HG03432 (cell line): ENCODE data around the gene PORCN.
"Not testable (repeated sequence)": the region's sequence is repeated elsewhere in the genome, so short reads cannot be mapped to it uniquely, and the experiment has no call there.

Experiments used
- ATAC-seq: cut with Tn5 transposase; IDR thresholded peaks from one replicate; pipeline ENCODE4 v1.9.1; 2021; ENCODE audit warnings: mild to moderate bottlenecking, moderate library complexity; ENCODE audit not compliant: unreplicated experiment

Gene PORCN

DNA sequence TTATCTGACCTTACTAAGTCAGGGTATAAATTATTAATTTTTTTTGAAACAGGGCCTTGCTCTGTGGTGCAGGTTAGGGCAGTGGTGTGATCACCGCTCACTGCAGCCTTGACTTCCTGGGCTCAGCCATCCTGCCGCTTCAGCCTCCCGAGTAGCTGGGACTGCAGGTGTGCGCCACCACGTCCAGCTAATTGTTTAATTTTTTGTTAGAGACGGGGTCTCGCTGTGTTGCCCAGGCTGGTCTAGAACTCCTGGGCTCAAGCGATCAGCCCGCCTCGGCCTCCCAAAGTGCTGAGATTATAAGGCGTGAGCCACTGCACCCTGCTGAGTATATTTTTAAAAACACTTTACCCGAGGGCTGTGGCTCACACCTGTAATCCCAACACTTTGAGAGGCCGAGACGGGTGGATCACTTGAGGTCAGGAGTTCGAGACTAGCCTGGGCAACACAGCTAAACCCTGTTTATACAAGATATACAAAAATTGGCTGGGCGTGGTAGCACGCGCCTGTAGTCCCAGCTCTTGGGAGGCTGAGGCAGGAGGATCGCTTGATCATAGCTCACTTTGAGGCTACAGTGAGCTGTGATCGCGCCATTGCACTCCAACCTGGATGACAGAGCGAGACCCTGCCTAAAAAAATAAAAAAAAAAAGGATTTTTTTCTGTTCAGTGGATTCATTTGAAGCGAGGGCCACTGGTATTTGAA, 30.0 kb downstream of the PORCN start:
- ATAC-seq: no peak

DNA sequence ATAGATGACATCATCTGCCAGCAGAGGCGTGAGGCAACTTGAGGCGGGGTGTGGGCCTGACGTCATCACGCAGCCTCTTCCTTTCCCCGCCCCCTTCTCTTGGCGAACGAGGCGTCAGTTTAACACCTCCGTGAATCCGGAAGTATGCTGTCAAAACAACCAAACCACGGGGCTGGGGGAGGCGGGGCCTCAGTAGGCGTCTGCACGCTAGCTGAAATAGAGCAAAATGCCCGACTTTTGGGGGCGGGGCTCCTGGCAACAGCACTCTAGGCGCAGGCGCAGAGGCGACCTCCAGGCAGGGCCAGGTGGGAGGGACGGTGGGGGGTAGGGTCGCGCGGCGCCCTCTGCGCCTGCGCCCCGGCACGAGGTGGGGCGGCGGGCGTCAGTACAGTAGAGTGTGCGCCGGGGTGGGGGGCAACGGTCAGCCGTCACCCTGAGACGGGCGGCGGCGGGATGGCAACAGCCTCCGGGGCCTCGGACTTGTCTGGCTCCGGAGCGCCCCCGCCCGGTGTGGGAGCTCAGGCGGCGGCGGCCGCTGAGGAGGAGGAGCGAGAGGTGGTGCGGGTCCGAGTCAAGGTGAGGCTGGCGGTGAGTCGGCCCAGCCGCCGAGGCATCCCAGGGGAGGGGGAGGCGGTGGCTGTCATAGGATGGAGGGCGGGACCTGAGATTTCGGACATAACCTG, 30.7 kb downstream of the PORCN start, which contains the start of gene TBC1D25:
TSS of gene TBC1D25 (plus strand) at position 370 of the 683 bp plus-strand sequence. CDS start at position 454, 84 bp downstream.
- peak; percentile 85 for ATAC-seq

DNA sequence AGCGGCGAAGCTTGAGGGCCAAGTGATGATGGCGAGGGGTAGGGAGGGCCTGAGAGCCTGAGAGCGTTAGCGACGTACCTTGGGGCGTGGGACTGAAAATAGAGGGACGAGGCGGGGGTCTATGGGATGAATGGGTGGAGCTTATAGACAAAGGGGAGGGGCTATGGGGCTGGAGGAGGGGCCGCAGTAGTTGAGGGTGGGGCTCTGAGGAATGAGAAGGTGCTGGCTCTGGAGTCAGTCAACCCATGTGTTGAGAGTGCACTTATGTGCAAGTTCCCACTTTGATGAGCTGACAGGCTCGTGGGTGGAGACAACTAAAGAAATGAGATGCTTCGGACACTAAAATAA, 31.2 kb downstream of the PORCN start:
- peak; percentile 40 for ATAC-seq

DNA sequence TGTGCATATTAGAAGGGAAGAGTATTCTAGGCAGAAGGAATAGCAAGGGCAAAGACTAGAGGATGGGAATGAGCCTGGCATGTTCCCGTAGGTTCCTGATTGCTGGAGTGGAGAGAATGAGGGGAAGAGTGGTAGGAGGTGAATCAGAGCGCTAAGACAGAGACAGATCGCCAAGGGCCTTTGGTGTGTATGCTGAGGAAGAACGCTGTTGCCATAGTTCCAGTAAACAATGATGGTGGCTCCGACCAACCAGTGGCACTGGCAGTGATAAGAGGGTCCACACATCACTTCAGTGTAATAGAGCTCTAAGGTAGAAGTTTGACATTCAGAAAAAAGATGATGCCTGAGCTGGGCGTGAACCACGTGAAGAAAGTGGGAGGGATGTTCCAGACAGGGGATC, 31.7 kb downstream of the PORCN start:
- ATAC-seq: no peak

DNA sequence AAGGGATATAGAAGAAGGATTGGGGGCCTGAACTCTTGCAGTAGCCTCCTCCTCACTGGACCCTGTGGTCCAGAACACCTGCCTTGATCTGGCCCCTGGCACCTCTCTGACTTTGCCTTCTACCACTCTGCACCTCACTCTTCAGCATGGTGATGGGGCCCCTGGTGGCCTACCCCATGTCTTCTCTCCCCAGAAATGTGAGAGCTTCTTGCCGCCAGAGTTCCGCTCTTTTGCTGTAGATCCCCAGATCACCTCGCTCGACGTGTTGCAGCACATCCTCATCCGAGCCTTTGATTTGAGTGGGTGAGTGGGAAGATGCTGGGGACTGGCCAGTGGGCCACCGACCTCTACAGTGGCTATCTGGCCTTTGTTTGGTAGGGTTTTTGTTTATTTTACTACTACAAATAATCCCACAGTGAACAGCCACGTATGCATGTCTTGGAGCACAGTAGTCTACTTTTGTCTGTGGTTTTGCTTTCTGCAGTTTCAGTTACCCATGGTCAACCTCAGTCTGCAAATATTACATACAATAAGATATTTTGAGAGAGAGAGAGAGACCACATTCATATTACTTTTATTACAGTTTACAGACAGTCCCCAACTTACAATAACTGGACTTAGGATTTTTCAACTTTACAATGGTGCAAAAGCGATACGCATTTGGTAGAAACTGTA, 32.5 kb downstream of the PORCN start:
- ATAC-seq: no peak

DNA sequence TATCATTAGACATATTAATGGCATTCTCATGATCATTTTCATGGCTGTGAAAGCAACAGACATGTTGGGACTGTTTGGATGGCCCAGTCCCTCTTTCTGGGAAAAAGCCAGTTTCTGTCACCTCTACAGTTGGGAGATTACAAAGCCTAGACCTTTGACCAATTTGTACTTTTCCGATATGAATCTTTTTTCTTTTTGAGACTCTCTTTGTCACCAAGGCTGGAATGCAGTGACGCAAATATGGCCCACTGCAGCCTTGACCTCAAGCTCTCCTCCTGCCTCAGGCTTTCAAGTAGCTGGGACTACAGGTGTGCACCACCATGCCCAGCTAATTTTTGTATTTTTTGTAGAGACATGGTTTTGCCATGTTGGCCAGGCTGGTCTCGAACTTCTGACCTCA, 40.1 kb downstream of the PORCN start:
- ATAC-seq: no peak

DNA sequence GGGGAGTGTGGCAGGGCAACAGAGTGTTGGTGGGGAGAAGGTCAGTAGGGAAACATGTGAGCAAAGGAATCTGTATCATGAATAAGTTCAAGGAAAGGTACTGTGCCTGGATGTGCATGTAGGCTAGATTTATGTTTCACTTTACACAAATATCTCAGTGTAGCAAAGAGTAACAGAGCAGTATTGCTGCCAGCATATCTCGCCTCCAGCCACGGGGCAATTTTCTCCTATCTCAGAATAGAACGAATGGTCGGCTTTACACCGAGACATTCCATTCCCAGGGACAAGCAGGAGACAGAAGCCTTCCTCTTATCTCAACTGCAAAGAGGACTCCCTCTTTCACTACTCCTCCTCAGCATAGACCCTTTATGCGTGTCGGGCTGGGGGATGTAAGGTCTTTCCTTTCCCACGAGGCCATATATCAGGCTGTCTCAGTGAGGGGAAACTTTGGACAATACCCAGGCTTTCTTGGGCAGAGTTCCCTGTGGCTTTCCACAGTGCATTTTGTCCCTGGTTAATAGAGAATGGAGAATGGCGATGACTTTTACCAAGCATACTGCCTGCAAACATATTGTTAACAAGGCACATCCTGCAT, 47.0 kb downstream of the PORCN start:
- not testable (repeated sequence) for ATAC-seq

DNA sequence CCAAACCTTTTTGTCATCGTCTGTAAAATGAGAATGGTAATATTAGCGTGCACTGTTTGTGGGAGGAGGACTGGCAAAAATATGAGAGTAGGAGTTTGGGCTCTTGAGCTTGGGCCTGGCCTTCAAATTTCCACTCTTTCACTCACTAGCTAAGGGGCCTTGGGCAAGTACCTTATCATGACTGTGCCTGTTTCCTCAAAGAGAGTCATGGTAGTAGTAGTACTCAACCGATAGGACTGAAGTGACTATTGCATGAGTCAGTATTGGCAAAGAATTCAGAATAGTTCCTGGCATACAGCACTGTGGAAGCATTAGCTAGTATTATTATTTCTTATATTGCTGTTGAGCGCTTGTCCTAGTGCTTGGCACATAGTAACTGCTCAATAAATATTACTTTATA, 49.5 kb downstream of the PORCN start:
- ATAC-seq: no peak

DNA sequence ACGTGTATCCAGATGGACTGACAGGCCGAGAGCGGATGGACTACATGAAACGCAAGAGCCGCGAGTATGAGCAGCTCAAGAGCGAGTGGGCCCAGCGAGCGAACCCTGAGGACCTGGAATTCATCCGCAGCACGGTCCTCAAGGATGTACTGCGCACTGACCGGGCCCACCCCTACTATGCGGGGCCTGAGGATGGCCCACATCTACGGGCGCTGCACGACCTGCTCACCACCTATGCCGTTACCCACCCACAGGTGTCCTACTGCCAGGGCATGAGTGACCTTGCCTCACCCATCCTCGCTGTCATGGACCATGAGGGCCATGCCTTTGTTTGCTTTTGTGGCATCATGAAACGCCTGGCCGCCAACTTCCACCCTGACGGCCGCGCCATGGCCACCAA, 50.8 kb downstream of the PORCN start:
- ATAC-seq: no peak

DNA sequence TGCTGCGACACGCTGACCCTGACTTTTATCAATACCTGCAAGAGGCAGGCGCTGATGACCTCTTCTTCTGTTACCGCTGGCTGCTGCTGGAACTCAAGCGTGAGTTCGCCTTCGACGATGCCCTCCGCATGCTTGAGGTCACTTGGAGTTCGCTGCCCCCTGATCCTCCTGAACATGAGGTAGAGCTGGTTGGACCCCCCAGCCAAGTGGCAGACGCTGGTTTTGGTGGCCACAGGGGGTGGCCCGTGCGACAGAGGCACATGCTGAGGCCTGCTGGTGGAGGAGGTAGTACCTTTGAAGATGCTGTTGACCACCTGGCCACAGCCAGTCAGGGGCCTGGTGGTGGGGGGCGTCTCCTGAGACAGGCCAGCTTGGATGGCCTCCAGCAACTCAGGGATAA, 51.3 kb downstream of the PORCN start:
- no peak for ATAC-seq

DNA sequence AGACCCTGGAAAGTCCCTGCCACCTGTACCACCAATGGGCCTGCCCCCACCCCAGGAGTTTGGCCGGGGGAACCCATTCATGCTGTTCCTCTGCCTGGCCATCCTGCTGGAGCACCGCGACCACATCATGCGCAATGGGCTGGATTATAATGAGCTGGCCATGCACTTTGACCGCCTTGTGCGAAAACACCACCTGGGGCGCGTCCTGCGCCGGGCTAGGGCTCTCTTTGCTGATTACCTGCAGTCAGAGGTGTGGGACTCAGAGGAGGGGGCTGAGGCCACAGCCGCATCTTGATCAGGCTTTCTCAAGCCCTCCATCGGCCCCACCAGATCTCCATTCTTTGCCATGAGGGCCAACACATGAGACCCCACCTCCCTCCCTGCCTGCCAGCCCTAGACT, 51.9 kb downstream of the PORCN start:
- ATAC-seq: no peak

DNA sequence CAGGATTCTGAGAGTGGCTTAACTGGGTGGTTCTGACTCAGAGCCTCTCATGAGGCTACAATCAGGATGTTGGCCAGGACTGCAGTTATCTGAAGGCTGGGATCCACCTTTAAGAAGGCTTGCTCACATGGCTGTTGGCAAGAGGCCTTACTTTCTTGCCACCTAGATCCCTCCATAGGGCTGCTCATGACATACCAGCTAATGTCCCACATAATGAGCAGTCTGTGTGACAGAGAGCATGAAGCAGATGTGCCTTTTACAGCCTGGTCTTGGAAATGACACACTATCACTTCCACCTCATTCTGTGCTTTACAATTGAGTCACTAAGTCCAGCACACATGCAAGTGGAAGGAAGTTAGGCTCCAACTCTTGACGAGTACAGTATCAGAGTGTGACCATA, 61.2 kb downstream of the PORCN start:
- peak; percentile 42 for ATAC-seq
